Renal cortex interstitium (tissue), 11 donors: ENCODE results near the gene SLC45A2. TPM values are rescaled to one million over a fixed set of nuclear protein-coding genes. Genes with fewer than 3 reads are reported as not detected.
A peak's percentile ranks its signal among the peaks of the same experiment; 100 is the strongest.
"Not testable (repeated sequence)": the region's sequence is repeated elsewhere in the genome, so short reads cannot be mapped to it uniquely, and the experiment has no call there.

Experiments
- DNase-seq, 11 donors: peaks; one replicate each; pipeline ENCODE4 v3.0.0-alpha.2; 2013; ENCODE audit warnings: low read depth in 9 of 11, low spot score in 4 of 11; ENCODE audit errors: extremely low read depth in 1 of 11
- polyA plus RNA-seq, 3 donors: library from polyadenylated mRNA; unstranded; fragments of 120-200 nt; gene quantifications; one replicate each; pipeline ENCODE4 v1.2.1, GENCODE V29; 2013; ENCODE audit not compliant: insufficient read length in 3 of 3

The SLC45A2 gene
- polyA plus RNA-seq, 3 donors, result 0.37 to 0.54 (median 0.47) TPM

GRCh38 chr5:33937017-33937706 is 47.3 kb downstream of the SLC45A2 start:
- no peak for DNase-seq

GRCh38 chr5:33936381-33937016 is 48.0 kb downstream of the SLC45A2 start, which contains the start of gene RXFP3:
TSS of gene RXFP3 (plus strand) at chr5:33936386. CDS start at chr5:33936741, 355 bp downstream.
- peak in 3 of 11 donors; percentile 5 to 33 (median 8) for DNase-seq

- peak in 10 of 11 donors; percentile 39 to 77 (median 66) for DNase-seq
Measured at GRCh38 chr5:33936004-33936380, 48.5 kb downstream of the SLC45A2 start.

DNA sequence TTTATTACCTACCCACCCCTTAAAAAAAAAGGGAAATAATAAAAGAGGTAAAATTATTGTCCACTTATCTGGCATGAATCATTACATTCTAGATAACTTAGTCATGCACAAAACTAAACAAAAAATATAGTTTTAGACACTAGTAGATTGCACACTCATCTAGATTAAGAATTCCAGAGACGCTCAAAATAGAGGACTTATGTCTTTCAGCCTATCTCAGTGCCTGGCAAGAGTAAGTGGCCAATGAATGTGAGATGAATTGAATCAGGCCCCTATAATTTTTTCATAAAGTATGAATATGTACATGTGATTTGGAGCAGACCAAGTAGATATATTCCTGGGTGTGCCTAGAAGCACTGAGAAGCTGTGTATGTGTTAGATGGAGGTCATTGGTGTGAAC is 50.3 kb downstream of the SLC45A2 start:
- no peak for DNase-seq

DNA sequence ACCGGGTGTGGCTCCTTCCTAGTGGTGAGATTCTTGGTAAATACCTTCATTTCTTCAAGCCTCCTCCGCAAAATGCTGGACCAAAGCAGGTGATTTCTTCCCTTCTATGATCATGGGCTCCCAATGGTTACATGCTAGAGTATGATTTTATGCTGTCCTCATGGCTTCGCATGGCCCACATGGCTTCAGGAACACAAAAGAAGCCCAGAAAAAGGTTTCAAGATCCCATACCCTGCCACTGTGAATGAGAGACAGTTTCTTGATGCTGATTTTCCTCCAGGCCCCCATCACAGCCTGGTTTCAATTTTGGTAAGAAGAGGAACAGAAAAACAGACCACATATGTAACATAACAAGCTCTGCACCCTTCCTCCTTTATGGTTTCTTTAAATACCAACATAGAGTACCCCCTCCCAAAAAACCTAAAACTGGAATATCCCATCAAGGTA is 50.7 kb downstream of the SLC45A2 start:
- DNase-seq, result no peak

DNA sequence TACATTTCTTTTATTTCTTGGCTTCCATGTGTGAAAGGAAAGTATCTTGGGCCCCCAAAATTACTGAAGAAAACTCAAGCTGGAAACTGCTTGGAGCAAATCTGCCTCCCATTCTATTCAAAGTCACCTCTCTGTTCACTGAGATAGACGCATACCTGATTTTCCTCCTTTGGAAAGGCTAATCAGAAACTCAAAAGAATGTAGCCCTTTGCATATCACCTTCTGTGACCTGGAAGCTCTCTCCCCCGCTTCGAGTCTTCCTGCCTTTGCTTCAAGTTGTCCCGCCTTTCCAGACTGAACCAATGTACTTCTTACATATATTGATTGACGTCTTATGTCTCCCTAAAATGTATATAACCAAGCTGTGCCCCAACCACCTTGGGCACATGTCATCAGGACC is 53.4 kb downstream of the SLC45A2 start:
- DNase-seq, result no peak

- DNase-seq, result no peak
Measured at GRCh38 chr5:33929925-33930690, 54.4 kb downstream of the SLC45A2 start.

GRCh38 chr5:33928283-33928682 is 56.2 kb downstream of the SLC45A2 start:
- no peak for DNase-seq

DNA sequence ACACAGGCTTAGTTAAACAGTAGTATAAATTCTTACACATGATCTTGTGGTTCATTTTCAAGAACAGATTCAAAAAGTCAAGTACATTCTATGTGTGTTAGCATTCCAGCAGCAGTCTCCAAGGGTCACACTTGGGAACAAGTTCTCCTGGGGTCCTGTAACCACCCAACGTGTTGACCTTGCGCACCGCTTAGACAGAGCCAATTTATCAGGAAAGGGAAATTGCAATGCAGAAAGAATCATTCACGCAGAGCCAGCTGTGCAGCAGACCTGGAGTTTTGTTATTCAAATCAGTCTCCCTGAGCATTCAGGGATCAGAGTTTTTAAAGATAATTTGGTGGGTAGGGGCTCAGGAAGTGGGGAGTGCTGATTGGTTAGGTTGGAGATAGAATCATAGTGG is 56.8 kb downstream of the SLC45A2 start:
- DNase-seq, result peak in 1 of 11 donors; percentile 14

DNA sequence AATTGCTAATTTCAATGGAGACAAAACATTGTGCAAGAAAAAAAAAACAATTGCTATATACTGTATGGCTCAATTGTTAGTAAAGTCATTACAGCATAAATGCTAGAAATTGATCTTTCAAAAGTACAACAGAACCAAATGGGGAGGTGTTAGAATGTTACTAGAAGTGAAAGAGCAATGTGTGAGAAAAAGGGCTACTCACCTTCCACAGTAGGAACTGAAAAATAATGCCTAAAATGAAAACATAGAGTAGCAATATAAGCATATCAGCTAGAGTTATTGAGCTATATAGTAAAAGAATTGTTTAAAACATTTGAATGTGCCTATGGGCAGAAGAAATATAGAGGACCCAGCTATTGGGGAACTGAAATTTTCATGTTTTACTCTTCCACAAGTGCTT is 59.2 kb downstream of the SLC45A2 start:
- DNase-seq, result no peak

DNA sequence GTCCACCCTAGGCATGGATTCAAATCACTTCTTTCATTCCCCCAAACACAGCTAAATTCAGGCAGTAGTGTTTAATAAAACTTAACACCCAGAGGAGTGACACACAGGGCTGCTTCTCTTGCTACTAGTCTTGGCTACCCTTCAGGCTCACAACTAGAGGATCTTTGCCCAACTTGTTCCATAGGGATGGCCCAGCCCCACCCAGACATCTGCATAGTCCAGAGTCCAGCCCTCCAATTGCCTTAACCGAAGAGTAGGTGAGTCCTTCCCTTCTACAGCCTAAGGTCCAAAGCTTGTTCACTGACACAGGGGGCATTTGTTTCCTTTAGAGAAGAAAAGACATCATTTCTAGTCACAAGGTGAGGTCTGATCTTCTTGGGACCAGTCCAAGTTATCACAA is 63.5 kb downstream of the SLC45A2 start:
- no peak for DNase-seq

DNA sequence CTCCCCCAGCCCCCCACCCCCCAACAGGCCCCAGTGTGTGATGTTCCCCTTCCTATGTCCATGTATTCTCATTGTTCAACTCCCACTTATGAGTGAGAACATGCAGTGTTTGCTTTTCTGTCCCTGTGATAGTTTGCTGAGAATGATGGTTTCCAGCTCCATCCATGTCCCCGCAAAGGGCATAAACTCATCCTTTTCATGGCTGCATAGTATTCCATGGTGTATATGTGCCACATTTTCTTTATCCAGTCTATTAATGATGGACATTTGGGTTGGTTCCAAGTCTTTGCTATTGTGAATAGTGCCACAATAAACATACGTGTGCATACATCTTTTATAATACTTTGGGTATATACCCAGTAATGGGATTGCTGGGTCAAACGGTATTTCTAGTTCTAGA is 69.6 kb downstream of the SLC45A2 start:
- not testable (repeated sequence) for DNase-seq

DNA sequence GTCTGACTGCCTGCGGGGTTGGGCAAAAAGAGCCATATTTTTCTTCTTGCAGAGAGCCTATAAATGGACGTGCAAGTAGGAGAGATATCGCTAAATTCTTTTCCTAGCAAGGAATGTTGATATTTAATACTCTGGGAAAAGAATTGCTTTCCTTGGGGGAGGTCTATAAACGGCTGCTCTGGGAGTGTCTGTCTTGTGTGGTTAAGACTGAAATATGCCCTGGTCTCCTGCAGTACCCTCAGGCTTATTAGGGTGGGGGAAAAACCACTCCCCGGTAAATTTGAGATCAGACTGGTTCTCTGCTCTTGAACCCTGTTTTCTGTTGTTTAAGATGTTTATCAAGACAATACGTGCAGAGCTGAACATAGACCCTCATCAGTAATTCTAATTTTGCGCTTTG is 78.2 kb downstream of the SLC45A2 start:
- DNase-seq, result not testable (repeated sequence)

- no peak for DNase-seq
Measured at GRCh38 chr5:33905381-33905780, 79.1 kb downstream of the SLC45A2 start.

- DNase-seq, result no peak
Measured at GRCh38 chr5:33903118-33903517, 81.4 kb downstream of the SLC45A2 start.

GRCh38 chr5:33901156-33901555 is 83.3 kb downstream of the SLC45A2 start:
- no peak for DNase-seq
